ENCODE results near the gene TMEM221.

DNA sequence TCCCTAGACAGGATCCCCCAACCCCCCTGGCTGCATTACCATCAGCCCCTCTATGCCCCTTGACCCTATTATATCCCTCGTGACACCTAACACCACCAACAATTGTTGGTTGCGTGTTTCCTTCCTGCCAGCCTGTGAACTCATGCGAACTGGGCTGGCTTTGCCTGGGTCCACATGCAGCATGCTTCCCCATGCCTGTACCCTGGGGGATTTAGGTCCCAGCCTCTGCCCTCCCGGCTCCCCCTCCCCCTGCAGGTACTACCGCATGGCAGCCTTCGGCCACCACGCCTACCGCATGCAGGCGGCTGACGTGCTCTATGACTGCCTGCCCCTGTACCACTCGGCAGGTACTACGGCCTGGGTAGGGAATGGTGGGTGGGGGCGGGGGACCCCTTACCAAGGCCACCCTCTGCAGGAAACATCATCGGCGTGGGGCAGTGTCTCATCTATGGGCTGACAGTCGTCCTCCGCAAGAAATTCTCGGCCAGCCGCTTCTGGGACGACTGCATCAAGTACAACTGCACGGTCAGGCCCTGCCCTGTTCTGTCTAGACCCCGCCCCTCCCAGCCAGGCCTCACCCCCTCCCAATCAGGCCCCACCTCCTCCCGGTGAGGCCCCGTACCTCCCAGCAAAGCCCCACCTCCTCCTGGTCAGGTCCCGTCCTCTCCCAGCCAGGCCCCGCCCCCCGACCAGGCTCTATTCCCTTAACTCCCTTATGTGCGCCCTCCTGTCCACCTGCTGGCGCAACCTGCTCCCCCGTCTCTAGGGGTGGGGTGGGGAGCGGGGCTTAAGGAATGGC is 40.3 kb upstream of the TMEM221 start:
- TF ChIP-seq POLR2A (conservative IDR thresholded peaks at IDR 0.05), result 0 out of 2 replicates have a peak, but pooled peaks have one; percentile 44
- no peak for TF ChIP-seq RCOR1 (IDR thresholded peaks at IDR 0.05; ENCODE audit: borderline replicate concordance in 1 of 2, low read depth in 2 of 2, low read length in 2 of 2)
- TF ChIP-seq, protein P1, sequence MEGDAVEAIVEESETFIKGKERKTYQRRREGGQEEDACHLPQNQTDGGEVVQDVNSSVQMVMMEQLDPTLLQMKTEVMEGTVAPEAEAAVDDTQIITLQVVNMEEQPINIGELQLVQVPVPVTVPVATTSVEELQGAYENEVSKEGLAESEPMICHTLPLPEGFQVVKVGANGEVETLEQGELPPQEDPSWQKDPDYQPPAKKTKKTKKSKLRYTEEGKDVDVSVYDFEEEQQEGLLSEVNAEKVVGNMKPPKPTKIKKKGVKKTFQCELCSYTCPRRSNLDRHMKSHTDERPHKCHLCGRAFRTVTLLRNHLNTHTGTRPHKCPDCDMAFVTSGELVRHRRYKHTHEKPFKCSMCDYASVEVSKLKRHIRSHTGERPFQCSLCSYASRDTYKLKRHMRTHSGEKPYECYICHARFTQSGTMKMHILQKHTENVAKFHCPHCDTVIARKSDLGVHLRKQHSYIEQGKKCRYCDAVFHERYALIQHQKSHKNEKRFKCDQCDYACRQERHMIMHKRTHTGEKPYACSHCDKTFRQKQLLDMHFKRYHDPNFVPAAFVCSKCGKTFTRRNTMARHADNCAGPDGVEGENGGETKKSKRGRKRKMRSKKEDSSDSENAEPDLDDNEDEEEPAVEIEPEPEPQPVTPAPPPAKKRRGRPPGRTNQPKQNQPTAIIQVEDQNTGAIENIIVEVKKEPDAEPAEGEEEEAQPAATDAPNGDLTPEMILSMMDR (IDR thresholded peaks at IDR 0.05 in 2 of 3, conservative IDR thresholded peaks at IDR 0.05 in 1 of 3; ENCODE audit: insufficient read depth in 2 of 3, low read depth in 1 of 3, low read length in 3 of 3), result peak; percentile 41 to 59 (median 44); a peak in 5 of 6 replicates
- TF ChIP-seq SAP30 (IDR thresholded peaks at IDR 0.05; ENCODE audit: borderline replicate concordance, insufficient read depth, low read depth, low read length, poor library complexity, severe bottlenecking), result no peak
- no peak for TF ChIP-seq ESRRB (CRISPR knock-in tag; IDR thresholded peaks at IDR 0.05; ENCODE audit: borderline replicate concordance)
- TF ChIP-seq, protein P2, sequence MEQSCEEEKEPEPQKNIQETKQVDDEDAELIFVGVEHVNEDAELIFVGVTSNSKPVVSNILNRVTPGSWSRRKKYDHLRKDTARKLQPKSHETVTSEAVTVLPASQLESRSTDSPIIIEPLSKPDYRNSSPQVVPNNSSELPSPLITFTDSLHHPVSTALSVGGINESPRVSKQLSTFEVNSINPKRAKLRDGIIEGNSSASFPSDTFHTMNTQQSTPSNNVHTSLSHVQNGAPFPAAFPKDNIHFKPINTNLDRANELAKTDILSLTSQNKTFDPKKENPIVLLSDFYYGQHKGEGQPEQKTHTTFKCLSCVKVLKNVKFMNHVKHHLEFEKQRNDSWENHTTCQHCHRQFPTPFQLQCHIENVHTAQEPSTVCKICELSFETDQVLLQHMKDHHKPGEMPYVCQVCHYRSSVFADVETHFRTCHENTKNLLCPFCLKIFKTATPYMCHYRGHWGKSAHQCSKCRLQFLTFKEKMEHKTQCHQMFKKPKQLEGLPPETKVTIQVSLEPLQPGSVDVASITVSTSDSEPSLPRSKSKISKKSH (CRISPR knock-in tag; IDR thresholded peaks at IDR 0.05), result no peak

Measured in K562 (cell line).